ENCODE data around the gene LTC4S. TPM values are rescaled to one million over a fixed set of nuclear protein-coding genes. Genes with fewer than 3 reads are reported as not detected.
"Not testable (repeated sequence)": the region's sequence is repeated elsewhere in the genome, so short reads cannot be mapped to it uniquely, and the experiment has no call there.

LTC4S gene
- polyA plus RNA-seq, 4 donors = 2.2 to 4.6 (median 3.4) TPM

DNA sequence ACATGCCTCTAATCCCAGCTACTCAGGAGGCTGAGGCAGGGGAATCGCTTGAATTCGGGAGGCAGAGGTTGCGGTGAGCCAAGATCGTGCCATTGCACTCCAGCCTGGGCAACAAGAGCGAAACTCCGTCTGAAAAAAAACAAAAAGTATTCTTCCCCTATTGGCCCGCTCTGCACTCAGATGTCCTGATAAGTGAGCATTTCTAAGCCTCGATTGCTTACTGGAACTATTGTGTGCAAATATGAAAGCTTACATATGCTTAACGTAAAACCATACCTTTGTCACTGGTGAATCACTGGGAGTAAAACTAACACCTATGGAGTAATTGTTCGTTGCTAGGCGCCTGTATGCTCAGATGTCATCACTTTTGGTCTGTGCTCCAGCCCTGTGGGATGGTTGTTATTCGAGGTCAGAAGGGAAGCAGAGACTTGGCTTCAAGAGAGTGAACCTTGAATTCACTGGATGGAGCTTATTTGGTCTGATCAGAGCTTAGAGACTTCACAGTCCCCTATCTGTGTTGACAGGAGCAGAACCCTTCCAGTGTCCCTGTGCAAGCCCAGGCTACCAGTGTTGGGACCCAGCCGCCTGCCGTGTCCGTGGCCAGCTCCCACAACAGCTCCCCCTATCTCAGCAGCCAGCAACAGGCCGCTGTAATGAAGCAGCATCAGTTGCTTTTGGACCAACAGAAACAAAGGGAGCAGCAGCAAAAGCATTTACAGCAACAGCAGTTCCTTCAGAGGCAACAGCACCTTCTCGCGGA, 25.3 kb upstream of the LTC4S start:
- DNase-seq (ENCODE audit: low read depth in 4 of 4, low spot score in 3 of 4) = no peak

DNA sequence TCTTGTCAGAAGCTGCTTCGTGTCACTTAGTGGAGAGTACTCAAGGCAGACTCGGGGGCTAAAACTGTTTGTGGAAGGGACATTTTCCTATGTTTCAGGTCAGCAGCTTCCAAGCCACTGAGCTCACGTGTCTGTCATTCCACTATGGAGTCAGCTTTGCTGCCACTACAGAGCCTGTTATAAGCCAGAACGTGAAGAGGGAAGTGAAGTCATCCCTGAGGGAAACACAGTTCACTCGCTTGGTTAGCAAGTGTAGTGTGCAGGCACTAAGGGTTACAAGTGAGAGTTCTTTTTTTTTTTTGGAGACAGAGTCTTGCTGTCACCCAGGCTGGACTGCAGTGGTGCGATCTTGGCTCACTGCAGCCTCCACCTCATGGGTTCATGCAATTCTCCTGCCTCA, 24.5 kb upstream of the LTC4S start:
- DNase-seq (ENCODE audit: low read depth in 4 of 4, low spot score in 3 of 4) = no peak

DNA sequence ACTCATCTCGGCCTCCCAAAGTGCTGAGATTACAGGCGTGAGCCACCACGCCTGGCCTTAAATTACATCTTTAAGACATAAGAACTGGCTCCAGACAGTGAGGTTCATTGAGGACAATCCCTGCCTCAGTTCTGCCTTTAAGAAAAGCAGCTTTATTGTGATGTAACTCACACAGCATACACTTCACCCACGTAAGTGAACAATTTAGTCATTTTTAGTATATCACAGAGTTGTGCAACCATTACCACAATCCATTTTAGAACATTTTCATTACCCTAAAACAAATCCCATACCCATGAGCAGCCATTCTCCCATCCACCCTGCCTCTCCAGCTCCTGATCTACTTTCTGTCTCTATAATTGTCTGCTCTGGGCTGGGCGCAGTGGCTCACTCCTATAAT, 24.0 kb upstream of the LTC4S start:
- no peak for DNase-seq (ENCODE audit: low read depth in 4 of 4, low spot score in 3 of 4)

DNA sequence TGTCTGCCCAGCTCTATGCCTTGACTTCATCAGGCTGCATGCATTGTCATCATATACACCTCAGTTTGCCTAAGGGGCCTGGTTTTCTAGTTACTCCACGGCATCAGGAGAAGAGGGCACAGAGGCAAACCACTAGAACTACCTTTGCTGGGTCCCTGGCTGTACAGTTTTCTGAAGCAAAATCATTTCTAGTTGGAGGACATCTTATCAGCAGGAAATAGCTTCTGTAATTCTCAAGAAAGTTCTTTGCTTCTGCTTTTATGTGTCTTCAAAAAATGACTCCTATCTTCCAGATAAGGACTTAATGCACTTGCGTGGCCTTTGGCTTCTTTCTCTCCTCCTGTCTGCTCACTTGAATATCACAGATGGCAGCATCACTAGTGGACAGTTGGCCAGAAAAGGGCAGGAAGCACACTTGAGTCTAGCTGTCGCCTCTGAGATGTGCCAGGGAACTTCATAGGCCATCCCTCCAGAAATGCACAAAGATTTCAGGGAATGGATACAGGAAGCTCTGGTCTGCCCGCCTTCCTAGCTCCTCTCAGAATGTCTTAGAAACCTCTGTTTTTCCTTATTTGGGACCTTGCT, 22.4 kb upstream of the LTC4S start:
- no peak for DNase-seq (ENCODE audit: low read depth in 4 of 4, low spot score in 3 of 4)

DNA sequence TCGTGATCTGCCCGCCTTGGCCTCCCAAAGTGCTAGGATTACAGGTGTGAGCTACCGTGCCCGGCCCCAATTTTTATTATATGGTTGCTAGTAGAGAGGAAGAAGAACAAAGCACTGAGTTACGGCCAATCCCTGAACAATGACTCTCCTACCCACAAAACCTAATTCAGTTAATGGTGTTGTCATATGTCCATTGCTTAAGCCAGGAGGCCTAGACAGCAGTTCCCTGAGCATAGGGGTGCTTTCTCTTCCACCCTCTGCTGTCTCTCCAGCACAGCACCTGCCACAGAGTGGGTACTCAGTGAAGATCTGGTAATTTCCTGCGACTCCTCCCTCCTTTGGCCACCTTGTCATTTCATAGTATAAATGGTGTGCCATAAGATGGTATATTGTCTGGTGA, 21.4 kb upstream of the LTC4S start:
- DNase-seq (ENCODE audit: low read depth in 4 of 4, low spot score in 3 of 4) = no peak

DNA sequence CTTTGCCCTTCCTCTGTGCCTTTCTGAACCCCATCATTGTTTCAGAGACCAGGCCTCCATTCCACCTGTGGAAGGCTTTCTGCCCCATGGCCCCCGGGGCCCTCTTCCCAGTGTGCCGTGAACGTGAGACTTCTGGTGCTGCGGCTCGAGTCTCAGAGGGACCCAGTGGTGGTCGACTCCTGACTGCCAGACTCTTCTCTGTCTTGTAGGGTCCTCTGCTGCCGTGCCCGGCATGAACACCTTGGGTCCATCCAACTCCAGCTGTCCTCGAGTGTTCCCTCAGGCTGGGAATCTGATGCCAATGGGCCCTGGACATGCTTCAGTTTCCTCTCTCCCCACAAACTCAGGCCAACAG, 20.1 kb upstream of the LTC4S start:
- DNase-seq (ENCODE audit: low read depth in 4 of 4, low spot score in 3 of 4) = no peak

DNA sequence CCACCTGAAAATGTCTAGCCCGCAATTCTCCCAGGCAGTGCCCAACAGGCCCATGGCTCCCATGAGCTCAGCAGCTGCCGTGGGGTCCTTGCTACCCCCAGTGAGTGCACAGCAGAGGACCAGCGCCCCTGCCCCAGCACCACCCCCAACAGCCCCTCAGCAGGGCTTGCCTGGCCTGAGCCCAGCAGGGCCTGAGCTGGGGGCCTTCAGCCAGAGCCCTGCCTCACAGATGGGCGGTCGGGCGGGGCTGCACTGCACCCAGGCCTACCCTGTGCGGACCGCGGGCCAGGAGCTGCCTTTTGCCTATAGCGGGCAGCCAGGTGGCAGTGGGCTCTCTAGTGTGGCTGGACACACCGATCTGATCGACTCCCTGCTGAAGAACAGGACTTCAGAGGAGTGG, 19.3 kb upstream of the LTC4S start:
- DNase-seq (ENCODE audit: low read depth in 4 of 4, low spot score in 3 of 4) = no peak

DNA sequence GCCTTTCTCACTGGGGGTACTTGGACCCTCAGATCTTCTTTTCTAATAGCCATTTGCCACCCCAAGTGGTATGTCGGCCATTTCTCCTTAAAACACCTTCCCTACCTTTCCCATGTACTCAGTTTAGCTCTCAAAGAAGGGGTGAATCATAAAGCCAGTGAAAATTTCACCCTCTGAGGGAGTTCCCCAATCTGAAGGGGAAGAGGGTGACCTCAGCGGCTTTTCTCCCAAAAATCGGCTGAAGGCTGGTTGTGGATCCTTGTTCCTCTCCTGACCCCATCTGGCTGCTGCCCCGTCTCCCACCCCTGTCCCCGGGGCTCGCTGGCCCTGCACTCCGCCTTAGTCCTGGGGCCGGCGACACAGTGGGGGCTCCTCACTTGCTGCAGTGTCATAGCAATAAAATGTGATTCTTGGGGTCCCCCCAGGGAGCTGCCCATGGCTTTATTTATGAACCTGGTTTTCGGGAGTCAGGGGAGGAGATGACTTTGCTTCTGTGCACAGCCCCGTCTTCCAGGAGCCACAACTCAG, 17.3 kb upstream of the LTC4S start:
- no peak for DNase-seq (ENCODE audit: low read depth in 4 of 4, low spot score in 3 of 4)

DNA sequence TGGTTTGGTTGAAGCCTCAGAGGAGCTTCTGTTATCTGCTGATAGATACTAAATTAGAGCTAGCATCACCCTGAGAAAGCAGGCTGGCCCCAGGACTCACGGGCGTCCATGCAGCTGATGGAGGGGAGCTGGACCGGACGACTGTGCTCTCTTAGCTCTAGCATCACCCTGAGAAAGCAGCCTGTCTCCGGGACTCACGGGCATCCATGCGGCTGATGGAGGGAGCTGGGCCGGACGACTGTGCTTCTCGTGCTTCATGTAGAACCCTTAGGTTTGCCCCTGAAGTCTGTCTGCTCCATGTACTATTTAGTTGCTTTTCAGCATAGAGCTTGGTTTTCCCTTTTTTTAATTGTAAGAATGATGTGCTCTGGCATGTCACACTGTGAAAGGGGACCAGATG, 16.3 kb upstream of the LTC4S start:
- no peak for DNase-seq (ENCODE audit: low read depth in 4 of 4, low spot score in 3 of 4)

DNA sequence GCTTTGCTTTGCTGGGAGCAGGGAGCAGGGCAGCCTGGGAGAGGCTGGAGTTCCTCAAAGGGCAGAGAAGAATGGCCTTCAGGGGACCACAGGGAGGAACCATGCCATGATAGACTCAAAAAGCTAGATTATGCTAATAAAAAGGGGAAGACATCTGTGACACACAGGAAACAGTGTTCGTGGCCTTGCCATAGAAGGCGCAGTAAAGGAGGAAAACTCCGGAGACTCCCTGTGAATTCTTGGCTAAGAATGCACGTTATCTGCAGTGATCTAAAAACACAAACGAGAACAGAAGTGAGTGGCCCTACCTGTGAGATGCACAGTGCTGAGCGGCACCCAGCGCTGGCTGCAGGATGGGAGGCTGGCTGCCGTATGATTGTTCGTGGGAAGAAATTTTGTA, 15.9 kb upstream of the LTC4S start:
- no peak for DNase-seq (ENCODE audit: low read depth in 4 of 4, low spot score in 3 of 4)

DNA sequence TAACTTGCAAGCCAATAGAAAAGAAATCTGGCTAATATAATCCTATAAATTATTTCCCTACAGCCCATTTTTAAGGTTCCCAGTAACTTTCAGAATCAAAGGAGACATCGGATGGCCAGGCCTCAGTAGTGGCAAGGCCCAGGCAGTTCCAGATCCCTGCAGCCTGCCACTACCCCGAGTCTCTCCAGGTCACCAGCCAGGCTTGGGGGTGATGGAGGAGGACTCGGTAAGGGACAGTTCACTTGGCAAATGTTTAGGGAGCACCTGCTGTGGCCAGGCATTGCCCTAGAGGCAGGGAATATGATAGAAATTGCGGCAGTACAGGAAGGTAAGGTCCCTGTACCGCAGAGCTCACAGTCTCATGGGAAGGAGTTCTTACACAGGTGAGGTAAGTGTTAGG, 15.2 kb upstream of the LTC4S start:
- no peak for DNase-seq (ENCODE audit: low read depth in 4 of 4, low spot score in 3 of 4)

DNA sequence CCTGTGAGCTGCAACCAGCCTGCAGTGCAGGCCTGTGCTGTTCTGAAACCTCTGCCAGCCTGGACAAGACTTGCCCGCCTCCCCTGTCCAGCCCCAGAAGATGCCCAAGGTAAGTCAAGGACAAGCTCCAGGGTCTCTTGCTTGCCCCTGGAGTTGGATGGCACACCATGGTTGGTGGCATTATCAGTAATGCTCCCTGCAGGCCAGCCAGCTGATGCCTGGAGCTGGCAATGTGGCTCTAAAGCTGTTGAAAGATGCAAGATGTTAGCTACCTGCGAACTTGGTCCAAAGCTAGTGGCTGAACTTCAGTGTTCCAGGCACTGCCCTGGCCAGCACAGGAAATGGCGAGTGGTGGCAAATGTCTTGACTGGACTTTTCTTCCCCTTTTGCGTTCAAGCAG, 14.0 kb upstream of the LTC4S start:
- DNase-seq (ENCODE audit: low read depth in 4 of 4, low spot score in 3 of 4) = no peak

DNA sequence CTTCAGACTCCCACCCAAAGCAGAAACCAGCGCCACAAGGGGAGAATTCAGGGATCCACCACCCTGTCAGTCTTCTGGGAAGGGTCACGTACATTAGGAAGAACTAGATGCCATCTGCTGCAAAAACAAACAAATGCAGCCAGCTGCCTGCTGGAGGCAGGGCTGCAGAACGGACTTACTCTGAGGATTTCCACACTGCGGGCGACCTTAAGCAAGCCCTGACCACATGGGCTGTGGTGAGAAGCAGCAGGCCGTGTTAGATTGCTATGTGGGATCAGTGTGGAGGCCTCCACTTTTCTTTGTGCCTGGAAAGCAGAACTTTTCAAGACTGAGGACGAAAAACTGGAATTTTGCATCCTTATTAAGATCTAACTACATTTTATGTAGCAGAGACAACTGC, 13.4 kb upstream of the LTC4S start:
- no peak for DNase-seq (ENCODE audit: low read depth in 4 of 4, low spot score in 3 of 4)

DNA sequence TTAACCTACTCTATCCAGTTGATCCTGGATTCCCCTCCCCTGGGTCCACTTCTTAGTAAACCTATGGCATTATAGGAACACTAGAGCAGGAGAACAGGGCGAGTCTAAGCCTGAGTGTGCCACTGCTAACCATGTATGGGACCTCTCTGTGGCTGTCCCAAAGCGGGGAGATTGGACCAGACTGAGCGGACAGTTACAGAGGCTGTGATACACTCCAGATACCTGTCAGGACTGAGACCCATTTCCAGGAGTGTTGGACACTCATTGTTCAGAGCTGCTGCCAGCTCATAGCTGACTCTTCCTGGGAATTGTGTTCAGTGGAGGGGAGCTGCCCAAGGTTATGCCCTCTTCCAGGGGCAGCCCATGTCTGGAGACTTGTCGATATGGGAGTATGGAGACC, 11.9 kb upstream of the LTC4S start:
- DNase-seq (ENCODE audit: low read depth in 4 of 4, low spot score in 3 of 4) = no peak

DNA sequence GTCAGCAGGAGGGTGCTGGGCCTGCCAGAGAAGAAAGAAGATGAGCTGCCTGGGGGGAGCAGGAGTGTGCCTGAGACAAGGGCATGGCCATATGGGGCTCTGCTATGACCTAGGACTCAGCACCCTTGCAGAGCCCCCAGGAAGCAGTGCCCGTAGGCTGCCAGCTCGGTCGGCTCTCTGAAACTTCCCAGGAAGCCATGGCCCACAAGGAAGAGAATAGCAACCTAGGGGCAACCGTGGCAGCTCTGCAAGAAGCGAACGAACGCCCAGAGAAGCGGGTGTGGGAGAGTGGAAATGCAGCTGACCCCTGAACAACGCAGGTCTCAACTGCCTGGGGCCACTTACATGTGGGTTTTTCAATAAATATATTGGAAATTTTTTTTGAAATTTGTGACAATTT, 10.7 kb upstream of the LTC4S start:
- DNase-seq (ENCODE audit: low read depth in 4 of 4, low spot score in 3 of 4) = no peak

DNA sequence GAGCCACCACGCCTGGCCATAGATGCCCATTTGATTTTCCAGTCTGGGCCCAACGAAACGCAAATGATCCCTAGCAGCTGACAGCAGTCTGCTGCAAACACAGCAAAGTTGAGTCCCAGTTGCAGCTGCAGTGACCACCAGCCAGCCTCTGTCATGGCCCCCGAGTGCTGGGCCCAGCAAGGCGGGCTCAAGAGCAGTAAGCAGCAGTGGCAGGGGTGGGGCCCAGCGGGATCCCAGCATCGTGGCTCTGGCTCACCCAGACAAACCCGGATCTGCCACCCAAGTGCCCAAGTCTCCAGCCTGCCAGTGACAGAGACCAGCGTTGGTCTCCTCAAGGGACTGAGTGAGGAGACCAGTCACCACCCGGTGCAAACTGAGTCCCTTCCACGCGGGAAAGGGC, 6.9 kb upstream of the LTC4S start:
- DNase-seq (ENCODE audit: low read depth in 4 of 4, low spot score in 3 of 4) = no peak

DNA sequence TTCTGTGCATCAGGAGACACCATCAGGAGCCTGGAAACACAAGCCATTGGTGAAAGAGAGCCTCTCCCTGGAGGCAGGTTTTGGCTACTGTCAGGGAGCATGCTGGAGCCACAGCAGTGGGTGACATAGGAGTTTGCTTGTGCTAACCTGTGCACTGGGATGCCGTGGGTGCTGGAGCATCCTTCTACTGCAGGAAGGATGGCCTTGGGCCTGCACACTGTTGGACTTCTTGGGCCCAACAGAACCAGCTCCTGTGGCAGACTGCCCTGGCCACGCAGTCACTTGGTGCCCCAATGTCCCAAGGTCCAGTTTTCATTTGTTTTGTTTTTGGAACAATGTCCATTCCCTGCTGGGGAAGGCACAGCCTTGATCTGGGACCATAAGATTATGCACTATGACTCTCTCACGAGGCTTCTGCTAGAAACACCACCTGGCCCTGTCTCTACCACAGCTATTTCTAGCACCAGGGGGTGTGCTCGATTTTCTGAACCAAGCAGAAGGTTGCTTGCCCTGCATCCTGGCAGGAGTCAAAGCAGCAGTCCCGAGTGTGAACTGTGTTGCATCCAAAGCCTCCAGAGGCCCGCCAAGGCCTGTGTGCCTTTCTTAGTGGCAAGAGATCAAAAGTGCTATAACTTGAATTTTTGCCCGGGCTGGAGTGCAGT, 5.5 kb upstream of the LTC4S start:
- DNase-seq (ENCODE audit: low read depth in 4 of 4, low spot score in 3 of 4) = no peak

DNA sequence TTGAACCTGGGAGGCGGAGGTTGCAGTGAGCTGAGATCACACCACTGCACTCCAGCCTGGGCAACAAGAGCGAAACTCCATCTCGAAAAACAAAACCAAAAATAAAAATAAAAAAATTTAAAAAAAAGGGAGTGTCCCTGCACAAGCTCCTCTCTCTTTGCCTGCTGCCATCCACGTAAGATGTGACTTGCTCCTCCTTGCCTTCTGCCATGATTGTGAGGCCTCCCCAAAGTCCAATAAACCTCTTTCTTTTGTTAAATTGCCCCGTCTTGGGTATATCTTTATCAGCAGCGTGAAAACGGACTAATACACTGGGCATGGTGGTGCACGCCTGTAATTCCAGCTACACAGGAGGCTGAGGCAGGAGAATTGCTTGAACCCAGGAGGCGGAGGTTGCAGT, 4.5 kb upstream of the LTC4S start:
- not testable (repeated sequence) for DNase-seq (ENCODE audit: low read depth in 4 of 4, low spot score in 3 of 4)

DNA sequence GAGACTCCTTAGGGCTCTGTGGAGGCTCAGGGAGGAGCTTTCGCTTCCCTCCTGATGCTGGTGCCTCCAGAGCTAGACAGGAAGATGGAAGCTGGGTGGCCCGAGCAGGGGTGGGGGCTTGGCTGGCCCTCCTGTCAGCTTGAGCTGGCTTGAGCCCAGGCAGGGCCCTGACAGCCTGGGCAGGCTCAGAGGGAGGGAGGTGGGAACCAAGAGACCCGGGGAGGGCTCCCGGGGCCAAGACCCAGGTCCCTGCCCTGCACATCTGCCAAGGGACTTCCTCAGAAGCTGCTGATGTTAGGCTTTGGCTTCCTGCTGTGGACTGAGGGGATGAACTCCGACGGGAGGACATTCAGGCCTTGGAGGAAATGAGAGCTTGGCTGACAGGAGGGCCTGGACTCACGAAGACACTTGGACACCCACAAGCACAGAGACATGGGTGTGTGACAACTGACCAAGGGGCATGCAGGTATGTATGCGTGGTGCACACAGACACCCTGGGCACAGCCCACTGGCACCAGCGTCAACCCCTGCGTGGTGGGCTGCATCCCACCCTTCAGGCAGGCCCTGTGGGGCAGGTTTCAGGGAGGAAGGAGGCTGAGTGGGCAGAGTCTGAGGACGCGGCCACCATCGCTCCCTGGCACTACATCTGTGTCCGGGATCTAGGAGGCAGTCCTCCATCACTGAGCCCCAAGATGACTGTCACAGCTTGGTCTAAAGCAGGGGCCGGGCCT, 1.7 kb upstream of the LTC4S start:
- no peak for DNase-seq (ENCODE audit: low read depth in 4 of 4, low spot score in 3 of 4)

DNA sequence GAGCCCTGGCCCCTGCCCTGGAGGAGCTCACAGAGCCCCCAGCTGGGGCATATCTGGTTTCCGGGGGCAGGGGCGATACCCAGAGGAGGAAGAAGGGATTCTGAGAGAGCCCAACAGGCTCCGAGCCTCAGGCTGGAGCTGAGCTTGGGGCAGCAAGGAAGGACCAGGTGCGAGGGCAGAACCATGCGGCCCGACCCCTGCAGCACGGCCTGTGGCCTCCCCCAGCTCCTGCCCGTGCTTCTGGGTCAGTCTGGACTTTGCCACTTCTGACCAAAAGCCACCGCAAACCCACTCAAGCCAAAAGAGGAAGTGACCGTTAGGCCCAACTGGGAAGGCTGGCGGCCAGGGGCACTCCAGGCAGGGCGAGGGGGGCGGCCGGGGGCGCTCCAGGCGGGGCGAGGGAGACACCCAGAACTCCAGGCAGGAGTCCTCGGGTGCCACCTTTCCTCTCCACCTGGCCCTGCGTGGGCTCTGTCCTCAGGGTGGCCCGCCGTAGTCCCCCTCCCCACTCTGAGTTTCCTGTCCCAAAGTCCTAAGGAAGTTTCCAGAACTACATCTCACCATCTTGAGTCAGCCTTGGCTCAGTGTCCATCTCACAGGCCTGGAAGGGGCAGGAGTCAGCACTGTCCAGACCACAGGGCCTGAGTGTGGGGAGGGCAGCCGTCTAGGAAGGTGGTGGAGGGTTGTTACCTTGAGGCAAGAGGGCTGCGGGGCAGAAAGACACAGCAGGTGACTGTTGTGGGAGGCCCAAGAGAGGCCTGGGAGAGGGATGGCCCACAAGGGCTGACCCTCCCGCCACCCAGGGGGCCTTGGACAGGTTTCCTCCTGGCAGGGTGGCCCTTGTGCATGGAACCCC, 946 bp upstream of the LTC4S start:
- DNase-seq (ENCODE audit: low read depth in 4 of 4, low spot score in 3 of 4) = no peak

DNA sequence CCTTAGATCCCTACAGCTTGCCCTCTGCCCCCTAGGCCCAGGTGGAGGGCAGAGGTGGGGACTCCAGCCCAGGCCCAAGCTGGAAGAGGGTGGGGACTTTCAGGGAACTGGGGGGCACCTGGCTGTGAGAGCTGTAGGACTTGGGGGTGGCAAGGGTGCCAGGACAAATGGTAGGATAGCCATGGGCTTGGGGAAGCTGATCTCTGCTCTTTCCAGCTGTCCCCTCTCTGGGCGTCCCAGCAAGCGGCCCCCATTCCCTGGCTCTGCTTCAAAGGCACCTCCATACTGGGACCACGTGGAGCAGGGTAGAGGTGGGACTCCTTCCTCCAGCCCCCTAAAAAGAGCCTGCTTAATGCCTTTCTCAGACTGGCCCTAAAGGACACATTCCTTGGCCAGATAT, 385 bp downstream of the LTC4S start:
- DNase-seq (ENCODE audit: low read depth in 4 of 4, low spot score in 3 of 4) = no peak

Data from left renal pelvis (tissue), 4 donors.